Kidney (tissue), 14 donors: Measurements from ENCODE around the gene BICC1. TPM values are rescaled to one million over a fixed set of nuclear protein-coding genes. Genes with fewer than 3 reads are reported as not detected.

Experiments
- DNase-seq, 5 donors: peaks; one replicate each; pipeline ENCODE4 v3.0.0-alpha.2; 2013 to 2020
- FAIRE-seq: peaks from 2 replicates; lab custom pipeline; 2012; peaks lifted over from hg19 to GRCh38; lab: Jason Lieb, UNC
- H3K27ac ChIP-seq, 2 donors: one replicate each; pipeline ENCODE4 v1.7.0; 2013; ENCODE audit warnings: low read depth in 2 of 2, low read length in 2 of 2, inconsistent platforms in 1 of 2
- H3K27me3 ChIP-seq: one replicate; pipeline ENCODE4 v1.7.1; 2013; ENCODE audit warnings: low read length, inconsistent platforms; ENCODE audit not compliant: control insufficient read depth, insufficient read depth
- H3K36me3 ChIP-seq, 3 donors: one replicate each; pipeline versions ENCODE4 v1.7.0 to v1.7.1; 2013; ENCODE audit warnings: low read length in 3 of 3, control low read depth in 1 of 3, inconsistent platforms in 1 of 3; ENCODE audit not compliant: insufficient read depth in 3 of 3, control insufficient read depth in 2 of 3
- H3K4me1 ChIP-seq, 3 donors: one replicate each; pipeline versions ENCODE4 v1.7.0 to v1.7.1; 2013; ENCODE audit warnings: low read length in 3 of 3, inconsistent platforms in 1 of 3, low read depth in 1 of 3; ENCODE audit not compliant: control insufficient read depth in 2 of 3, insufficient read depth in 2 of 3
- H3K4me3 ChIP-seq, 3 donors: one replicate each; pipeline versions ENCODE4 v1.7.0 to v1.8.1; 2013; ENCODE audit warnings: low read length in 3 of 3, control low read depth in 1 of 3, inconsistent platforms in 1 of 3
- H3K9ac ChIP-seq, 3 donors: one replicate each; pipeline versions ENCODE4 v1.7.0 to v1.7.1; 2013; ENCODE audit warnings: low read length in 3 of 3, control low read depth in 1 of 3, inconsistent platforms in 1 of 3
- H3K9me3 ChIP-seq, 3 donors: one replicate each; pipeline versions ENCODE4 v1.7.0 to v1.7.1; 2013; ENCODE audit warnings: low read length in 3 of 3, control low read depth in 1 of 3, inconsistent platforms in 1 of 3; ENCODE audit not compliant: control insufficient read depth in 2 of 3, insufficient read depth in 1 of 3
- CTCF ChIP-seq: IDR thresholded peaks from 3 replicates; pipeline ENCODE4 v1.5.1; 2012; ENCODE audit warnings: mild to moderate bottlenecking, moderate library complexity, borderline replicate concordance; ENCODE audit not compliant: insufficient read depth; ENCODE audit errors: extremely low read depth
- intact Hi-C: fragments of 100-400 bp; cut with DNase I; formaldehyde crosslinking; loops from one replicate; pipeline ENCODE4 v1.11.1; 2022
- polyA plus RNA-seq: library from polyadenylated mRNA; stranded (reverse); fragments of 350-450 nt; fragmentation: Illumina TruSeq; extraction: RNeasy Lipid Tissue Mini Kit (QIAGEN cat#74804); gene quantifications from one replicate; pipeline ENCODE4 v1.2.3, GENCODE V29; 2014; ENCODE audit warnings: low read depth, low replicate concordance; ENCODE audit not compliant: insufficient read depth
- total RNA-seq: library from RNA; stranded (reverse); fragmentation: NEBNext Ultra II Directional; extraction: Animal tissue kit (Norgen Biotek cat#: 25700); gene quantifications from one replicate; pipeline ENCODE4 v1.2.1, GENCODE V29; 2021
- donor health status: control.
- donor health status: control.
- donor health status: control.
- donor health status: control.
- donor health status: control.
- donor health status: DM: yes; HTN: yes; CAD: no.
- donor health status: Normal renal cell carcinoma (clear cell type).

The BICC1 gene
- total and polyA plus RNA-seq, 2 donors from 2014 or later, result 21.0 to 136 TPM

GRCh38 chr10:58675321-58675720 is 162.6 kb downstream of the BICC1 start:
- FAIRE-seq, result no peak
- Histone ChIP-seq H3K27me3 (no peaks in the 10 kb centered on the region), H3K9me3 (no peaks in the 10 kb centered on the region), H3K4me3 (no peak overlapping the region), H3K4me1 (no peaks in the 10 kb centered on the region), H3K9ac (no peak overlapping the region), H3K36me3 (no peaks in the 10 kb centered on the region), H3K27ac (no peak overlapping the region)
- no peak for DNase-seq
- TF ChIP-seq CTCF, result no peak
- intact Hi-C loops, result no loop called here

GRCh38 chr10:58691528-58691927 is 178.9 kb downstream of the BICC1 start:
- no peaks in the 10 kb centered on the region for H3K4me1 ChIP-seq
- H3K27ac ChIP-seq, result no peak overlapping the region
- FAIRE-seq, result no peak
- H3K36me3 ChIP-seq, result no peaks in the 10 kb centered on the region
- TF ChIP-seq CTCF, result no peak
- H3K9me3 ChIP-seq, result peaks cover 0 to 3% (median 2%) of the 10 kb centered on the region in 3 donors
- no peak overlapping the region for H3K4me3 ChIP-seq
- H3K9ac ChIP-seq, result no peak overlapping the region
- DNase-seq, result no peak
- intact Hi-C loops, result no loop called here
- no peaks in the 10 kb centered on the region for H3K27me3 ChIP-seq

GRCh38 chr10:58693919-58694318 is 181.2 kb downstream of the BICC1 start:
- Histone ChIP-seq H3K27ac (no peak overlapping the region), H3K27me3 (no peaks in the 10 kb centered on the region), H3K9me3 (peaks cover 0 to 3% (median 2%) of the 10 kb centered on the region in 3 donors), H3K36me3 (no peaks in the 10 kb centered on the region), H3K9ac (no peak overlapping the region), H3K4me1 (peaks cover 0 to 11% (median 4%) of the 10 kb centered on the region in 3 donors), H3K4me3 (no peak overlapping the region)
- DNase-seq, result no peak
- TF ChIP-seq CTCF, result no peak
- FAIRE-seq, result no peak
- intact Hi-C loops, result no loop called here

- H3K4me1 ChIP-seq, result peaks cover 0 to 11% (median 4%) of the 10 kb centered on the region in 3 donors
- no peak for DNase-seq
- intact Hi-C loops, result no loop called here
These were observed 182.3 kb downstream of the BICC1 start for GRCh38 chr10:58695022-58695421.

More at GRCh38 chr10:58695022-58695421, 182.3 kb downstream of the BICC1 start:
- Histone ChIP-seq H3K4me3 (no peak overlapping the region), H3K27me3 (no peaks in the 10 kb centered on the region), H3K9me3 (peaks cover 0 to 3% (median 2%) of the 10 kb centered on the region in 3 donors), H3K9ac (no peak overlapping the region), H3K27ac (no peak overlapping the region), H3K36me3 (no peaks in the 10 kb centered on the region)
- no peak for FAIRE-seq
- TF ChIP-seq CTCF, result no peak
